ENCODE results near the gene LCT.

- TF ChIP-seq, protein P1, sequence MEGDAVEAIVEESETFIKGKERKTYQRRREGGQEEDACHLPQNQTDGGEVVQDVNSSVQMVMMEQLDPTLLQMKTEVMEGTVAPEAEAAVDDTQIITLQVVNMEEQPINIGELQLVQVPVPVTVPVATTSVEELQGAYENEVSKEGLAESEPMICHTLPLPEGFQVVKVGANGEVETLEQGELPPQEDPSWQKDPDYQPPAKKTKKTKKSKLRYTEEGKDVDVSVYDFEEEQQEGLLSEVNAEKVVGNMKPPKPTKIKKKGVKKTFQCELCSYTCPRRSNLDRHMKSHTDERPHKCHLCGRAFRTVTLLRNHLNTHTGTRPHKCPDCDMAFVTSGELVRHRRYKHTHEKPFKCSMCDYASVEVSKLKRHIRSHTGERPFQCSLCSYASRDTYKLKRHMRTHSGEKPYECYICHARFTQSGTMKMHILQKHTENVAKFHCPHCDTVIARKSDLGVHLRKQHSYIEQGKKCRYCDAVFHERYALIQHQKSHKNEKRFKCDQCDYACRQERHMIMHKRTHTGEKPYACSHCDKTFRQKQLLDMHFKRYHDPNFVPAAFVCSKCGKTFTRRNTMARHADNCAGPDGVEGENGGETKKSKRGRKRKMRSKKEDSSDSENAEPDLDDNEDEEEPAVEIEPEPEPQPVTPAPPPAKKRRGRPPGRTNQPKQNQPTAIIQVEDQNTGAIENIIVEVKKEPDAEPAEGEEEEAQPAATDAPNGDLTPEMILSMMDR (conservative IDR thresholded peaks at IDR 0.05; ENCODE audit: low read depth, low read length), result no peak
- TF ChIP-seq EZH2phosphoT487 (IDR thresholded peaks at IDR 0.05; ENCODE audit: borderline replicate concordance, low read length), result no peak
Measured at GRCh38 chr2:135875491-135876065, 38.6 kb upstream of the LCT start.
